NCI-H526 treated with DMSO at 0.1 percent for 48 hours (cell line): ENCODE measurements around the gene TNN.
A peak's percentile ranks its signal among the peaks of the same experiment; 100 is the strongest.
"Not testable (repeated sequence)": the region's sequence is repeated elsewhere in the genome, so short reads cannot be mapped to it uniquely, and the experiment has no call there.

Source experiments
- DNase-seq: peaks from one replicate; lab custom pipeline; 2025; lab: John Stamatoyannopoulos, UW

The TNN gene

GRCh38 chr1:175067362-175068106 is at the start of gene TNN:
Gene TNN (plus strand): TSS chr1:175067833. CDS start chr1:175077419, 9,586 bp downstream.
- no peak for DNase-seq

GRCh38 chr1:175019524-175019923 is 48.1 kb upstream of the TNN start:
- DNase-seq = no peak

- DNase-seq = peak; percentile 99
Measured at GRCh38 chr1:175023043-175023921, 44.4 kb upstream of the TNN start, which contains the start of gene MRPS14. Gene MRPS14 (minus strand): TSS chr1:175023425. CDS start chr1:175023408, 17 bp downstream.

GRCh38 chr1:175023922-175024242 is 43.8 kb upstream of the TNN start:
- not testable (repeated sequence) for DNase-seq

- DNase-seq = no peak
Measured at GRCh38 chr1:175024773-175025172, 42.9 kb upstream of the TNN start.

GRCh38 chr1:175033953-175034352 is 33.7 kb upstream of the TNN start:
- no peak for DNase-seq

GRCh38 chr1:175034775-175035174 is 32.9 kb upstream of the TNN start:
- DNase-seq = no peak

- no peak for DNase-seq
Measured at GRCh38 chr1:175035865-175036264, 31.8 kb upstream of the TNN start.

GRCh38 chr1:175036476-175036875 is 31.2 kb upstream of the TNN start:
- no peak for DNase-seq

- DNase-seq = no peak
Measured at GRCh38 chr1:175037416-175037815, 30.2 kb upstream of the TNN start.

- DNase-seq = no peak
Measured at GRCh38 chr1:175040324-175040879, 27.2 kb upstream of the TNN start.

- DNase-seq = no peak
Measured at GRCh38 chr1:175042650-175043049, 25.0 kb upstream of the TNN start.

GRCh38 chr1:175043824-175044223 is 23.8 kb upstream of the TNN start:
- DNase-seq = no peak

- not testable (repeated sequence) for DNase-seq
Measured at GRCh38 chr1:175044591-175044990, 23.0 kb upstream of the TNN start.

- no peak for DNase-seq
Measured at GRCh38 chr1:175045097-175045496, 22.5 kb upstream of the TNN start.

GRCh38 chr1:175045519-175045918 is 22.1 kb upstream of the TNN start:
- DNase-seq = no peak

GRCh38 chr1:175050992-175051391 is 16.6 kb upstream of the TNN start:
- no peak for DNase-seq

GRCh38 chr1:175054736-175055135 is 12.9 kb upstream of the TNN start:
- DNase-seq = no peak

GRCh38 chr1:175062339-175062738 is 5.3 kb upstream of the TNN start:
- no peak for DNase-seq

GRCh38 chr1:175062858-175063257 is 4.8 kb upstream of the TNN start:
- no peak for DNase-seq

- DNase-seq = no peak
Measured at GRCh38 chr1:175070818-175071217, 3.2 kb downstream of the TNN start.

- DNase-seq = no peak
Measured at GRCh38 chr1:175071276-175071943, 3.8 kb downstream of the TNN start.
